Spleen (tissue), 7 donors: ENCODE measurements around the gene ACSS3.

Experiments
- CTCF ChIP-seq, 11 experiments: fragments of 200-600 bp in 7 of 11; fragments of 450-650 bp in 4 of 11; sonication (generic) in 4 of 11; IDR thresholded peaks in 8 of 11; conservative IDR thresholded peaks in 3 of 11; 1 replicate in 7 of 11; 2 replicates in 4 of 11; pipeline versions ENCODE4 v1.4.0 to v1.8.0; 2016 to 2021; ENCODE audit warnings: antibody characterized with exemption in 11 of 11, inconsistent platforms in 4 of 11, mild to moderate bottlenecking in 1 of 11
- POLR2A ChIP-seq, 3 donors: fragments of 450-650 bp; IDR thresholded peaks; one replicate each; pipeline ENCODE4 v1.5.1; 2017; ENCODE audit warnings: antibody characterized with exemption in 3 of 3, mild to moderate bottlenecking in 1 of 3
- donor health status: DM: no; HTN: no; CAD: no; lungs with moderate emphysema.
- donor health status: DM: no; HTN: no; CAD: no.
- donor health status: DM: no; HTN: no; CAD: no.

- TF ChIP-seq POLR2A (IDR thresholded peaks at IDR 0.05): no peak
- no peak for TF ChIP-seq CTCF (IDR thresholded peaks at IDR 0.05 in 8 of 11, conservative IDR thresholded peaks at IDR 0.05 in 3 of 11)
Measured at GRCh38 chr12:81167694-81168093, 89.8 kb downstream of the ACSS3 start.
